HG03521 (cell line): ENCODE results near the gene MYCT1.
"Not testable (repeated sequence)": the region's sequence is repeated elsewhere in the genome, so short reads cannot be mapped to it uniquely, and the experiment has no call there.

Experiments used
- ATAC-seq: cut with Tn5 transposase; IDR thresholded peaks from one replicate; pipeline ENCODE4 v1.9.1; 2021; ENCODE audit warnings: mild to moderate bottlenecking, moderate library complexity; ENCODE audit not compliant: unreplicated experiment

MYCT1 gene

GRCh38 chr6:152697634-152698033, at the start of gene MYCT1:
Gene MYCT1, plus strand, starts transcription at chr6:152697897. Its CDS starts 6 bp downstream, at chr6:152697903.
- ATAC-seq = no peak

- ATAC-seq = no peak
Observed at GRCh38 chr6:152648105-152648504, 49.6 kb upstream of the MYCT1 start.

GRCh38 chr6:152651986-152652385, 45.7 kb upstream of the MYCT1 start:
- no peak for ATAC-seq

GRCh38 chr6:152661776-152662175, 35.9 kb upstream of the MYCT1 start:
- ATAC-seq = no peak

- ATAC-seq = no peak
Observed at GRCh38 chr6:152669895-152670294, 27.8 kb upstream of the MYCT1 start.

- no peak for ATAC-seq
Observed at GRCh38 chr6:152671171-152671570, 26.5 kb upstream of the MYCT1 start.

- no peak for ATAC-seq
Observed at GRCh38 chr6:152673236-152673635, 24.5 kb upstream of the MYCT1 start.

- ATAC-seq = no peak
Observed at GRCh38 chr6:152680151-152680550, 17.5 kb upstream of the MYCT1 start.

- no peak for ATAC-seq
Observed at GRCh38 chr6:152680879-152681517, 16.7 kb upstream of the MYCT1 start.

- ATAC-seq = no peak
Observed at GRCh38 chr6:152682141-152682540, 15.6 kb upstream of the MYCT1 start.

GRCh38 chr6:152682935-152683334, 14.8 kb upstream of the MYCT1 start:
- not testable (repeated sequence) for ATAC-seq

GRCh38 chr6:152685819-152686218, 11.9 kb upstream of the MYCT1 start:
- no peak for ATAC-seq

- no peak for ATAC-seq
Observed at GRCh38 chr6:152695372-152696045, 2.2 kb upstream of the MYCT1 start.

- no peak for ATAC-seq
Observed at GRCh38 chr6:152696522-152696921, 1.2 kb upstream of the MYCT1 start.

- ATAC-seq = no peak
Observed at GRCh38 chr6:152698692-152699091, 995 bp downstream of the MYCT1 start.

GRCh38 chr6:152700427-152700826, 2.7 kb downstream of the MYCT1 start:
- no peak for ATAC-seq

GRCh38 chr6:152701081-152701862, 3.6 kb downstream of the MYCT1 start:
- ATAC-seq = no peak

- ATAC-seq = no peak
Observed at GRCh38 chr6:152701863-152702401, 4.2 kb downstream of the MYCT1 start.

GRCh38 chr6:152703750-152704149, 6.1 kb downstream of the MYCT1 start:
- ATAC-seq = not testable (repeated sequence)

GRCh38 chr6:152705327-152705726, 7.6 kb downstream of the MYCT1 start:
- ATAC-seq = no peak

GRCh38 chr6:152716322-152716721, 18.6 kb downstream of the MYCT1 start:
- no peak for ATAC-seq

GRCh38 chr6:152720974-152721373, 23.3 kb downstream of the MYCT1 start:
- ATAC-seq = no peak
